Activated T-helper 1 cell treated with Interleukin-2 at 50 U/mL for 16 hours (primary cell): ENCODE results near the gene OR2H1.

Source experiments
- DNase-seq: peaks from one replicate; pipeline ENCODE4 v3.0.0-alpha.2; 2020; ENCODE audit warnings: low read depth

Gene OR2H1

GRCh38 chr6:29510746-29511300, 53.9 kb downstream of the OR2H1 start:
- DNase-seq, result no peak
